Left ventricle myocardium inferior (tissue), 1 donor: Measurements from ENCODE around the gene FUT3. TPM values are rescaled to one million over a fixed set of nuclear protein-coding genes. Genes with fewer than 3 reads are reported as not detected.

ENCODE experiments used
- DNase-seq: peaks from one replicate; pipeline ENCODE4 v3.0.0-alpha.2; 2020
- H3K27ac ChIP-seq: fragments of 200-600 bp; replicated peaks from 2 replicates; pipeline ENCODE4 v1.8.0; 2021
- H3K27me3 ChIP-seq: fragments of 200-600 bp; 2 replicates; pipeline ENCODE4 v1.8.0; 2021; ENCODE audit warnings: low read depth
- H3K36me3 ChIP-seq: fragments of 200-600 bp; 2 replicates; pipeline ENCODE4 v1.8.0; 2021
- H3K4me1 ChIP-seq: fragments of 200-600 bp; 2 replicates; pipeline ENCODE4 v1.8.0; 2021
- H3K4me3 ChIP-seq: fragments of 200-600 bp; 2 replicates; pipeline ENCODE4 v1.8.0; 2021; ENCODE audit warnings: mild to moderate bottlenecking, moderate library complexity
- H3K9me3 ChIP-seq: fragments of 200-600 bp; replicated peaks from 2 replicates; pipeline ENCODE4 v1.8.0; 2021
- intact Hi-C: fragments of 100-400 bp; cut with micrococcal nuclease; formaldehyde crosslinking; loops from one replicate; pipeline ENCODE4 v1.11.0; 2022
- total RNA-seq: library from RNA; stranded (reverse); fragmentation: NEBNext Ultra II Directional; extraction: Animal tissue kit (Norgen Biotek cat#: 25700); gene quantifications from one replicate; pipeline ENCODE4 v1.2.1, GENCODE V29; 2021
- TF ChIP-seq, protein P1 (sequence below): fragments of 200-600 bp; IDR thresholded peaks from 2 replicates; pipeline ENCODE4 v1.8.0; 2021; ENCODE audit warnings: antibody characterized with exemption, mild to moderate bottlenecking, borderline replicate concordance
- donor health status: DM: no; HTN: yes; CAD: no; lungs with severe emphysema.

Gene FUT3
- total RNA-seq, 1 donor from 2014 or later: not detected

DNA sequence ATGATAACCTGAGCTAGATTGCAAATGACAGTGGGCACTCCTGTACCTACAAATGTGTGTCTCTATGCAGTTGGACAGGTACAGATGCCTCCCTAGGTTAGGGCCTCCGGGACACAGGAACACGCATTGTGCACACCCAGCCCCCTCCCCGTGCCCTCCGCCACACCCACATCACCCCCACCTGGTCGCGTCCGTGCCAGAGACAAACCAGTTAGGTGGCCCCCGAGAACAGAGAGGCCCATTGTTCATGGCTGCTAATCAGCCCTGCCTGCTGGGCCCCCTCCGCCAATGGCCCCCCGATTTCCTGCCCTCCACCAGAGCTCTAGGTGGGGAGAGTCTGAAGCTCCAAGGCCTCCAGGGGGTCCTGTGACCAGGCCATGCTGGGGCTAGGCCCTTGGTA is 32.7 kb downstream of the FUT3 start:
- peaks cover 14% of the 10 kb centered on the region for H3K27me3 ChIP-seq
- DNase-seq: no peak
- no peak overlapping the region for H3K4me3 ChIP-seq
- H3K27ac ChIP-seq: no peak overlapping the region
- no peaks in the 10 kb centered on the region for H3K9me3 ChIP-seq
- intact Hi-C loops: no loop called here
- no peaks in the 10 kb centered on the region for H3K36me3 ChIP-seq
- peaks cover 7% of the 10 kb centered on the region for H3K4me1 ChIP-seq
- TF ChIP-seq, protein P1, sequence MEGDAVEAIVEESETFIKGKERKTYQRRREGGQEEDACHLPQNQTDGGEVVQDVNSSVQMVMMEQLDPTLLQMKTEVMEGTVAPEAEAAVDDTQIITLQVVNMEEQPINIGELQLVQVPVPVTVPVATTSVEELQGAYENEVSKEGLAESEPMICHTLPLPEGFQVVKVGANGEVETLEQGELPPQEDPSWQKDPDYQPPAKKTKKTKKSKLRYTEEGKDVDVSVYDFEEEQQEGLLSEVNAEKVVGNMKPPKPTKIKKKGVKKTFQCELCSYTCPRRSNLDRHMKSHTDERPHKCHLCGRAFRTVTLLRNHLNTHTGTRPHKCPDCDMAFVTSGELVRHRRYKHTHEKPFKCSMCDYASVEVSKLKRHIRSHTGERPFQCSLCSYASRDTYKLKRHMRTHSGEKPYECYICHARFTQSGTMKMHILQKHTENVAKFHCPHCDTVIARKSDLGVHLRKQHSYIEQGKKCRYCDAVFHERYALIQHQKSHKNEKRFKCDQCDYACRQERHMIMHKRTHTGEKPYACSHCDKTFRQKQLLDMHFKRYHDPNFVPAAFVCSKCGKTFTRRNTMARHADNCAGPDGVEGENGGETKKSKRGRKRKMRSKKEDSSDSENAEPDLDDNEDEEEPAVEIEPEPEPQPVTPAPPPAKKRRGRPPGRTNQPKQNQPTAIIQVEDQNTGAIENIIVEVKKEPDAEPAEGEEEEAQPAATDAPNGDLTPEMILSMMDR: no peak

- peaks cover 11% of the 10 kb centered on the region for H3K27me3 ChIP-seq
- H3K36me3 ChIP-seq: no peaks in the 10 kb centered on the region
- no peak overlapping the region for H3K27ac ChIP-seq
- peaks cover 7% of the 10 kb centered on the region for H3K4me1 ChIP-seq
- TF ChIP-seq, protein P1: no peak
- H3K4me3 ChIP-seq: no peak overlapping the region
- no peaks in the 10 kb centered on the region for H3K9me3 ChIP-seq
- intact Hi-C loops: no loop called here
- no peak for DNase-seq
Measured at GRCh38 chr19:5817218-5817617, 34.0 kb downstream of the FUT3 start.

GRCh38 chr19:5814852-5815246 is 36.4 kb downstream of the FUT3 start:
- Histone ChIP-seq H3K4me1 (no peaks in the 10 kb centered on the region), H3K9me3 (no peaks in the 10 kb centered on the region), H3K4me3 (no peak overlapping the region), H3K27me3 (peaks cover 11% of the 10 kb centered on the region), H3K36me3 (no peaks in the 10 kb centered on the region), H3K27ac (no peak overlapping the region)
- TF ChIP-seq, protein P1: no peak
- no peak for DNase-seq
- intact Hi-C loops: no loop called here

DNA sequence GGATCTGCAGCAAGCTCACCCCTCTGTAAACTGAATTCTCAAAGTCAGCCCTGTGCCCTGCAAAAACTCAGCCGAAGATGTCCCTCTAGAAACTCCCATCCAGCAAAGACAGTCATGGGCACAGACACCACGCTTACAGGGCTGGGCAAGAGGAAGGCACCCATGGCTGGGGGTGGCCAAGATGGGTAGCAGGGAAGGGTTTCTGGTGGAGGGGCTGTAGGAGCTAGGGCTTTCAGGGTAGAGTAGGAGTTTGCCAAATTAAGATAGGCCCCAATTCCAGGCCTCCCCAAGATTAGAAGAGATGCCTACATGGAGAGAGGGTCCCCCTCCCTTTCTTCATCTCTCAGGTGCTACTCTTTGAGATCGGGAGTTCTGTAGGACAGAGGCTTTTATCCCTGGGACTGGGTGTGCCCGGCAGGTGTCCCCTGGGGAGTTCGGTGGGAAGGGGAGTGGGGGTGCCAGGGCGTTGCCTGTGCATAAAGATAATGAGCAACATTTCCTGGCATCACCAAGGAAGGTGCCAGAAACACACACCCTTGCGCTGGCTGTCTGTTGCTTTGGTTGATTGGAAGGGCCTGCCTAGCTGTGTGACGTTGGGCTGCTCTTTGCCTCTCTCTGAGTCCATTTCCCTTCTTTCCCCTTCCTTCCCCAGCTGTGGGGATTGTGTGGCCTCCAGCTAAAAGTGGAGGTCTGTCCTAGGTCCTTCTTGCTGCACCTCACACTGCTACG is 37.0 kb downstream of the FUT3 start:
- TF ChIP-seq, protein P1: no peak
- Histone ChIP-seq H3K27ac (no peak overlapping the region), H3K9me3 (no peaks in the 10 kb centered on the region), H3K27me3 (peaks cover 11% of the 10 kb centered on the region), H3K4me3 (no peak overlapping the region), H3K4me1 (no peaks in the 10 kb centered on the region), H3K36me3 (no peaks in the 10 kb centered on the region)
- no peak for DNase-seq
- intact Hi-C loops: no loop called here

- Histone ChIP-seq H3K27ac (no peak overlapping the region), H3K36me3 (no peaks in the 10 kb centered on the region), H3K27me3 (peaks cover 11% of the 10 kb centered on the region), H3K9me3 (no peaks in the 10 kb centered on the region), H3K4me1 (no peaks in the 10 kb centered on the region), H3K4me3 (no peak overlapping the region)
- TF ChIP-seq, protein P1: no peak
- DNase-seq: no peak
- intact Hi-C loops: no loop called here
Measured at GRCh38 chr19:5811117-5811516, 40.1 kb downstream of the FUT3 start.
